ENCODE measurements around the gene EMID1. TPM values are rescaled to one million over a fixed set of nuclear protein-coding genes. Genes with fewer than 3 reads are reported as not detected.

The EMID1 gene
- total RNA-seq: under 1 TPM in 1 of 2 experiments, not detected in 1; 0.14 TPM

- ATAC-seq: peak; percentile 28
- Mint-ChIP-seq H3K27ac (no peak within 1 kb of the TSS), H3K4me3 (peak within 1 kb of the TSS; percentile 24), H3K36me3 (ENCODE audit: low read depth) (no peaks in the 10 kb centered on the region), H3K4me1 (ENCODE audit: low read depth) (peaks cover 25% of the 10 kb centered on the region), H3K27me3 (peaks cover 43% of the 10 kb centered on the region), H3K9me3 (no peaks in the 10 kb centered on the region)
- CTCF ChIA-PET: interaction anchor here (1.2 to 2.0 kb wide), 2 partner anchors 21 to 40 kb away, joined by 3 to 10 read pairs; no protein-coding TSS in a partner anchor
- POLR2A ChIA-PET: interaction anchor here (0.9 kb wide), 1 partner anchor 24 kb away, joined by 3 read pairs; no protein-coding TSS in a partner anchor
- intact Hi-C loops (cut with micrococcal nuclease): no loop called here
- DNase-seq: peak; percentile 41
- TF ChIP-seq CTCF (IDR thresholded peaks at IDR 0.05): no peak
Observed at GRCh38 chr22:29205594-29206371, at the start of gene EMID1. Gene EMID1 (plus strand): TSS chr22:29205896. CDS start chr22:29206039, 143 bp downstream.

GRCh38 chr22:29155966-29156365, 49.7 kb upstream of the EMID1 start:
- DNase-seq: no peak
- intact Hi-C loops (cut with micrococcal nuclease): no loop called here
- Mint-ChIP-seq H3K27ac (no peak overlapping the region), H3K4me3 (no peak overlapping the region), H3K27me3 (peaks cover 30% of the 10 kb centered on the region), H3K9me3 (no peaks in the 10 kb centered on the region), H3K36me3 (ENCODE audit: low read depth) (no peaks in the 10 kb centered on the region), H3K4me1 (ENCODE audit: low read depth) (peaks cover 5% of the 10 kb centered on the region)
- ChIA-PET CTCF (interaction anchor here (1.6 kb wide), 1 partner anchor 90 kb away, joined by 4 read pairs; no protein-coding TSS in a partner anchor), POLR2A (no interaction called here)
- no peak for TF ChIP-seq CTCF (IDR thresholded peaks at IDR 0.05)
- ATAC-seq: no peak

GRCh38 chr22:29156507-29156906, 49.2 kb upstream of the EMID1 start:
- H3K9me3 Mint-ChIP-seq: no peaks in the 10 kb centered on the region
- TF ChIP-seq CTCF (IDR thresholded peaks at IDR 0.05): no peak
- no peaks in the 10 kb centered on the region for H3K36me3 Mint-ChIP-seq (ENCODE audit: low read depth)
- peaks cover 5% of the 10 kb centered on the region for H3K4me1 Mint-ChIP-seq (ENCODE audit: low read depth)
- ATAC-seq (no peak), DNase-seq (no peak)
- no peak overlapping the region for H3K27ac Mint-ChIP-seq
- ChIA-PET POLR2A (no interaction called here), CTCF (interaction anchor here (1.6 kb wide), 1 partner anchor 89 kb away, joined by 4 read pairs; no protein-coding TSS in a partner anchor)
- H3K4me3 Mint-ChIP-seq: no peak overlapping the region
- intact Hi-C loops (cut with micrococcal nuclease): no loop called here
- peaks cover 30% of the 10 kb centered on the region for H3K27me3 Mint-ChIP-seq

- CTCF ChIA-PET: no interaction called here
Observed at GRCh38 chr22:29157759-29158535, 47.7 kb upstream of the EMID1 start.

More at GRCh38 chr22:29157759-29158535, 47.7 kb upstream of the EMID1 start:
- no peak for DNase-seq
- H3K4me3 Mint-ChIP-seq: no peak overlapping the region
- no peaks in the 10 kb centered on the region for H3K36me3 Mint-ChIP-seq (ENCODE audit: low read depth)
- no peaks in the 10 kb centered on the region for H3K9me3 Mint-ChIP-seq
- POLR2A ChIA-PET: no interaction called here
- peaks cover 25% of the 10 kb centered on the region for H3K27me3 Mint-ChIP-seq
- H3K4me1 Mint-ChIP-seq (ENCODE audit: low read depth): peaks cover 5% of the 10 kb centered on the region
- TF ChIP-seq CTCF (IDR thresholded peaks at IDR 0.05): no peak
- ATAC-seq: no peak
- intact Hi-C loops (cut with micrococcal nuclease): no loop called here
- H3K27ac Mint-ChIP-seq: no peak overlapping the region

Measured in activated CD8-positive, alpha-beta T cell treated with anti-CD3 and anti-CD28 coated beads for 36 hours (primary cell).